OCI-LY1 (cell line): ENCODE measurements around the gene DGKB.

Experiments
- H2AFZ ChIP-seq: fragments of 200-600 bp; sonication (generic), shearing (Covaris generic); 2 replicates; pipeline ENCODE4 v1.6.0; 2014; ENCODE audit warnings: antibody characterized with exemption, mild to moderate bottlenecking, low read length
- H3F3A ChIP-seq: fragments of 200-600 bp; sonication (generic), shearing (Covaris generic); 2 replicates; pipeline ENCODE4 v1.6.0; 2014; ENCODE audit warnings: mild to moderate bottlenecking, antibody characterized with exemption, low read length, moderate library complexity; ENCODE audit not compliant: insufficient read depth
- H3K27ac ChIP-seq: fragments of 200-600 bp; sonication (generic); 2 replicates; pipeline ENCODE4 v1.5.1; 2014; ENCODE audit warnings: low read length, mixed run types, mild to moderate bottlenecking, low read depth; ENCODE audit not compliant: poor library complexity, severe bottlenecking
- H3K27me3 ChIP-seq: fragments of 200-600 bp; sonication (generic); 2 replicates; pipeline ENCODE4 v1.6.0; 2014; ENCODE audit warnings: antibody characterized with exemption, mild to moderate bottlenecking, low read length, moderate library complexity; ENCODE audit not compliant: insufficient read depth
- H3K36me3 ChIP-seq: fragments of 200-600 bp; sonication (generic); 2 replicates; pipeline ENCODE4 v1.6.1; 2014; ENCODE audit warnings: mild to moderate bottlenecking, antibody characterized with exemption, low read length, moderate library complexity, mixed read lengths; ENCODE audit not compliant: insufficient read depth
- H3K4me1 ChIP-seq: fragments of 200-600 bp; sonication (generic); 2 replicates; pipeline ENCODE4 v1.5.1; 2014; ENCODE audit warnings: mild to moderate bottlenecking, low read length, moderate library complexity; ENCODE audit not compliant: insufficient read depth, severe bottlenecking
- H3K4me2 ChIP-seq: fragments of 200-600 bp; sonication (generic), shearing (Covaris generic); 2 replicates; pipeline ENCODE4 v1.6.1; 2014; ENCODE audit warnings: low read length
- H3K4me3 ChIP-seq: fragments of 200-600 bp; sonication (generic); 2 replicates; pipeline ENCODE4 v1.5.1; 2014; ENCODE audit warnings: low read length, low read depth, mild to moderate bottlenecking, mixed read lengths; ENCODE audit not compliant: poor library complexity, severe bottlenecking
- H3K79me2 ChIP-seq: fragments of 200-600 bp; shearing (Covaris generic); 2 replicates; pipeline ENCODE4 v1.6.1; 2016; ENCODE audit warnings: mixed run types, low read length, mixed read lengths; ENCODE audit not compliant: insufficient read depth
- H3K9ac ChIP-seq: fragments of 200-600 bp; sonication (generic), shearing (Covaris generic); 2 replicates; pipeline ENCODE4 v1.6.1; 2014; ENCODE audit warnings: mild to moderate bottlenecking, low read length, mixed read lengths
- H3K9me2 ChIP-seq: fragments of 200-600 bp; sonication (generic), shearing (Covaris generic); 2 replicates; pipeline ENCODE4 v1.6.1; 2014; ENCODE audit warnings: low read depth, mild to moderate bottlenecking, low read length, mixed read lengths
- H3K9me3 ChIP-seq: fragments of 200-600 bp; shearing (Covaris generic); 2 replicates; pipeline ENCODE4 v1.6.1; 2014; ENCODE audit warnings: low read length, mixed read lengths
- H4K20me1 ChIP-seq: fragments of 200-600 bp; sonication (generic), shearing (Covaris generic); 2 replicates; pipeline ENCODE4 v1.6.0; 2016; ENCODE audit warnings: mild to moderate bottlenecking, low read length; ENCODE audit not compliant: insufficient read depth
- EZH2 ChIP-seq: fragments of 200-600 bp; sonication (generic), shearing (Covaris generic); IDR thresholded peaks from 2 replicates; pipeline ENCODE4 v1.8.0; 2017; ENCODE audit warnings: borderline replicate concordance, mixed run types, mild to moderate bottlenecking, antibody characterized with exemption, low read length, moderate library complexity, mixed read lengths
- TF ChIP-seq, protein P1 (sequence below): fragments of 200-600 bp; sonication (generic), shearing (Covaris generic); IDR thresholded peaks from 2 replicates; pipeline ENCODE4 v1.5.1; 2017; ENCODE audit warnings: mild to moderate bottlenecking, antibody characterized with exemption, low read length, moderate library complexity, mixed read lengths

The DGKB gene

DNA sequence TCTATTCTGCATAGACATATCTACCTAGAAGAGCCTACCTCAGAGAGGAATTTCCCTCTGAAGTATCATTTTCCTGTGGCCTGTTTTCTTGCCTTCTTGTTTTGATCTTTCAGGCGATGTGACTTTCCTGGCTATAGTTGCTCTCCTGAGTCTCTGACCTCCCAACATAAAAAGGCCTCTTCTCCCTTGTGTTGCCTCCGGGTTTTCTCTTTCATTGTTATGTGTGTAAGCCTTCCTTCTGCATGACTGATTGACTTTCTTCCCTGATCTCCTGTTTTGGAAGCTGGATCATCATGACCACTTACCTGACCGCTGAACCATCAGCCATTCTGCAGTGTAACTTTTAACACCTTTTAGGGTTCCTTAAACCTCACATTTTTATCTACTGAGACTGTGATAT, 471.6 kb downstream of the DGKB start:
- Histone ChIP-seq H3K9me2 (no peaks in the 10 kb centered on the region), H2AFZ (no peak overlapping the region), H3K4me2 (no peak overlapping the region), H3K9ac (no peak overlapping the region), H3K4me1 (no peaks in the 10 kb centered on the region), H3F3A (no peaks in the 10 kb centered on the region), H3K79me2 (no peaks in the 10 kb centered on the region), H3K4me3 (no peak overlapping the region), H3K36me3 (no peaks in the 10 kb centered on the region), H3K27ac (no peak overlapping the region), H3K27me3 (no peaks in the 10 kb centered on the region), H4K20me1 (no peaks in the 10 kb centered on the region), H3K9me3 (no peaks in the 10 kb centered on the region)
- TF ChIP-seq, protein P1, sequence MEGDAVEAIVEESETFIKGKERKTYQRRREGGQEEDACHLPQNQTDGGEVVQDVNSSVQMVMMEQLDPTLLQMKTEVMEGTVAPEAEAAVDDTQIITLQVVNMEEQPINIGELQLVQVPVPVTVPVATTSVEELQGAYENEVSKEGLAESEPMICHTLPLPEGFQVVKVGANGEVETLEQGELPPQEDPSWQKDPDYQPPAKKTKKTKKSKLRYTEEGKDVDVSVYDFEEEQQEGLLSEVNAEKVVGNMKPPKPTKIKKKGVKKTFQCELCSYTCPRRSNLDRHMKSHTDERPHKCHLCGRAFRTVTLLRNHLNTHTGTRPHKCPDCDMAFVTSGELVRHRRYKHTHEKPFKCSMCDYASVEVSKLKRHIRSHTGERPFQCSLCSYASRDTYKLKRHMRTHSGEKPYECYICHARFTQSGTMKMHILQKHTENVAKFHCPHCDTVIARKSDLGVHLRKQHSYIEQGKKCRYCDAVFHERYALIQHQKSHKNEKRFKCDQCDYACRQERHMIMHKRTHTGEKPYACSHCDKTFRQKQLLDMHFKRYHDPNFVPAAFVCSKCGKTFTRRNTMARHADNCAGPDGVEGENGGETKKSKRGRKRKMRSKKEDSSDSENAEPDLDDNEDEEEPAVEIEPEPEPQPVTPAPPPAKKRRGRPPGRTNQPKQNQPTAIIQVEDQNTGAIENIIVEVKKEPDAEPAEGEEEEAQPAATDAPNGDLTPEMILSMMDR: no peak
- TF ChIP-seq EZH2: no peak

DNA sequence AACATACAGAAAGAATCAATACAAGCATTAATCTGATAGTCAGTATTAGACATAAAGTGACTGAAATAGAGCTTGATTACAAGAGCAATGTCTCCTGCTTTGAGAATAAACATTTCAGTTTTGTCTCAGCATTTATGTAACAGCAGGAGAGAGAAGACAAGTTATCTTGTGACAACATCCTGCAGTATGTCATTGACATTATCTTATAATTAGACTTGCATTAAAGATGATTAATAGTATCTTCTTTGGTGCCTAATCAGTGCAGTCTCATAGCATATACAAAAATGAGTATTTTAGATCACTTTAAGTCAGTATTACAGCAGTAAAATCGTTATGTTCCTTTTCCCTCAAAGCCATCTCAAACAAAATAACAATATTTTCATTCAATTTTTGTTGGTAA, 477.0 kb downstream of the DGKB start:
- H3K9me2 ChIP-seq: no peaks in the 10 kb centered on the region
- H3K4me3 ChIP-seq: no peak overlapping the region
- H3F3A ChIP-seq: no peaks in the 10 kb centered on the region
- no peak overlapping the region for H3K4me2 ChIP-seq
- no peaks in the 10 kb centered on the region for H3K9me3 ChIP-seq
- no peak overlapping the region for H3K9ac ChIP-seq
- H3K36me3 ChIP-seq: no peaks in the 10 kb centered on the region
- H3K27ac ChIP-seq: no peak overlapping the region
- H3K4me1 ChIP-seq: no peaks in the 10 kb centered on the region
- no peak overlapping the region for H2AFZ ChIP-seq
- no peaks in the 10 kb centered on the region for H4K20me1 ChIP-seq
- H3K79me2 ChIP-seq: no peaks in the 10 kb centered on the region
- no peaks in the 10 kb centered on the region for H3K27me3 ChIP-seq
- no peak for TF ChIP-seq EZH2
- TF ChIP-seq, protein P1: no peak

DNA sequence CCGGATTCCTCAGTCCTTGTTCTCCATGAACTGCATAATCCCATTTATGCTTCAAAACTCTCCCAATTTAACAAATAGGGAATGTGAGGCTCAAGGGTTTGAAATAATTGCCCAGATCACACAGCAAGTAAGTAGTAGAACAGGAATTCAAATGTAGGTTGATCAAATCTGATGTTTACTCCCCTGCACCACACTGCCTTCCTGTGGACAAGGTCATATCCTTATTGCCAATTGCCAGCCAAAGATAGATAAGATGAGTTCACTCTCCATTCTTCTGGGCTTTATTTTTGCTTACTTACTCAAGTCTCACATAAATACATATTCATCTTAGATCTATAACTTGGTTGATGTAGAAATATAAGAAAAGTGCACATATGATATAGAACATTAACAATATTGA, 477.9 kb downstream of the DGKB start:
- Histone ChIP-seq H3F3A (no peaks in the 10 kb centered on the region), H3K4me2 (no peak overlapping the region), H3K27me3 (no peaks in the 10 kb centered on the region), H3K4me3 (no peak overlapping the region), H3K27ac (no peak overlapping the region), H3K9me3 (no peaks in the 10 kb centered on the region), H3K4me1 (no peaks in the 10 kb centered on the region), H3K36me3 (no peaks in the 10 kb centered on the region), H3K9me2 (no peaks in the 10 kb centered on the region), H3K79me2 (no peaks in the 10 kb centered on the region), H4K20me1 (no peaks in the 10 kb centered on the region), H3K9ac (no peak overlapping the region), H2AFZ (no peak overlapping the region)
- TF ChIP-seq, protein P1: peak; percentile 14; the same call in 1 of the 2 replicates
- no peak for TF ChIP-seq EZH2
